ENCODE results near the gene C2CD4A. TPM values are rescaled to one million over a fixed set of nuclear protein-coding genes. Genes with fewer than 3 reads are reported as not detected.

C2CD4A gene
- total RNA-seq, 2 donors from 2014 or later: not detected

GRCh38 chr15:62058327-62059028 is 8.3 kb upstream of the C2CD4A start:
- intact Hi-C loops (cut with DNase I): no loop called here
- ATAC-seq (no peak), DNase-seq (no peak)

GRCh38 chr15:62059108-62059815 is 7.5 kb upstream of the C2CD4A start:
- ATAC-seq (no peak), DNase-seq (no peak)
- intact Hi-C loops (cut with DNase I): no loop called here

- ATAC-seq (peak; percentile 67 to 78), DNase-seq (peak; percentile 52)
- intact Hi-C loops (cut with DNase I): loop anchor here in 1 of 2 donors (10.0 kb wide), 1 partner anchor 185 kb away; no protein-coding TSS in a partner anchor
These were observed 7.0 kb upstream of the C2CD4A start for GRCh38 chr15:62059816-62060112.

- ATAC-seq (peak; percentile 99 to 100), DNase-seq (peak; percentile 94)
- intact Hi-C loops (cut with DNase I): loop anchor here in 1 of 2 donors (10.0 kb wide), 1 partner anchor 186 kb away; no protein-coding TSS in a partner anchor
These were observed 6.5 kb upstream of the C2CD4A start, which contains the start of gene VPS13C for GRCh38 chr15:62060113-62060895. Gene VPS13C, minus strand, starts transcription at chr15:62060447. Its CDS starts 73 bp downstream, at chr15:62060374.

GRCh38 chr15:62060896-62061280 is 5.9 kb upstream of the C2CD4A start:
- intact Hi-C loops (cut with DNase I): loop anchor here in 1 of 2 donors (10.0 kb wide), 1 partner anchor 186 kb away; no protein-coding TSS in a partner anchor
- ATAC-seq: peak; percentile 1 to 7
- DNase-seq: no peak

- ATAC-seq (no peak), DNase-seq (no peak)
- intact Hi-C loops (cut with DNase I): loop anchor here in 1 of 2 donors (10.0 kb wide), 1 partner anchor 189 kb away; no protein-coding TSS in a partner anchor
These were observed 2.7 kb upstream of the C2CD4A start for GRCh38 chr15:62063825-62064635.

GRCh38 chr15:62067448-62068044 is 769 bp downstream of the C2CD4A start:
- DNase-seq: peak; percentile 38
- peak; percentile 34 to 51 for ATAC-seq
- intact Hi-C loops (cut with DNase I): loop anchor here in 1 of 2 donors (10.0 kb wide), 1 partner anchor 193 kb away; no protein-coding TSS in a partner anchor

GRCh38 chr15:62068071-62068809 is 1.5 kb downstream of the C2CD4A start:
- peak; percentile 68 for DNase-seq
- intact Hi-C loops (cut with DNase I): loop anchor here in 1 of 2 donors (10.0 kb wide), 1 partner anchor 193 kb away; no protein-coding TSS in a partner anchor
- peak; percentile 56 to 71 for ATAC-seq

- ATAC-seq (no peak), DNase-seq (no peak)
- intact Hi-C loops (cut with DNase I): loop anchor here in 1 of 2 donors (10.0 kb wide), 1 partner anchor 194 kb away; no protein-coding TSS in a partner anchor
These were observed 2.0 kb downstream of the C2CD4A start for GRCh38 chr15:62068810-62069167.

GRCh38 chr15:62069551-62069950 is 2.8 kb downstream of the C2CD4A start:
- ATAC-seq: no peak
- DNase-seq: no peak
- intact Hi-C loops (cut with DNase I): loop anchor here in 1 of 2 donors (10.0 kb wide), 1 partner anchor 195 kb away; no protein-coding TSS in a partner anchor

- intact Hi-C loops (cut with DNase I): loop anchor here (10.0 kb wide), 2 partner anchors 197 to 233 kb away; no protein-coding TSS in a partner anchor
- ATAC-seq: no peak
- no peak for DNase-seq
These were observed 5.0 kb downstream of the C2CD4A start for GRCh38 chr15:62071711-62072308.

GRCh38 chr15:62075595-62076277 is 9.0 kb downstream of the C2CD4A start:
- DNase-seq: no peak
- ATAC-seq: peak in 1 of 2 donors; percentile 61
- intact Hi-C loops (cut with DNase I): loop anchor here (10.0 kb wide), 2 partner anchors 201 to 229 kb away; no protein-coding TSS in a partner anchor

GRCh38 chr15:62079594-62079993 is 12.8 kb downstream of the C2CD4A start:
- DNase-seq (no peak), ATAC-seq (no peak)
- intact Hi-C loops (cut with DNase I): loop anchor here (10.0 kb wide), 2 partner anchors 205 to 225 kb away; no protein-coding TSS in a partner anchor

- no peak for ATAC-seq
- intact Hi-C loops (cut with DNase I): no loop called here
- no peak for DNase-seq
These were observed 16.7 kb downstream of the C2CD4A start for GRCh38 chr15:62083194-62084154.

GRCh38 chr15:62085740-62086139 is 19.0 kb downstream of the C2CD4A start:
- DNase-seq (no peak), ATAC-seq (peak; percentile 15 to 25)
- intact Hi-C loops (cut with DNase I): no loop called here

All from left cardiac atrium (tissue), 4 donors.